Epithelial cell of prostate (primary cell): ENCODE measurements around the gene TPSB2.
"Not testable (repeated sequence)": the region's sequence is repeated elsewhere in the genome, so short reads cannot be mapped to it uniquely, and the experiment has no call there.

Experiments used
- DNase-seq: peaks from one replicate; pipeline ENCODE4 v3.0.0-alpha.2; 2011; ENCODE audit warnings: low read depth, low spot score
- H3K27ac ChIP-seq: fragments of 450-650 bp; 2 replicates; pipeline ENCODE4 v1.5.1; 2017; ENCODE audit warnings: mild to moderate bottlenecking

The TPSB2 gene

GRCh38 chr16:1262210-1262845 is 32.3 kb upstream of the TPSB2 start:
- DNase-seq, result no peak
- no peak overlapping the region for H3K27ac ChIP-seq

- no peak overlapping the region for H3K27ac ChIP-seq
- DNase-seq, result no peak
Observed at GRCh38 chr16:1261131-1261892, 31.3 kb upstream of the TPSB2 start.

- no peak for DNase-seq
- H3K27ac ChIP-seq, result no peak overlapping the region
Observed at GRCh38 chr16:1260101-1260680, 30.2 kb upstream of the TPSB2 start.

GRCh38 chr16:1259760-1260068 is 29.7 kb upstream of the TPSB2 start:
- DNase-seq, result no peak
- H3K27ac ChIP-seq, result no peak overlapping the region

- no peak for DNase-seq
- no peak overlapping the region for H3K27ac ChIP-seq
Observed at GRCh38 chr16:1258906-1259759, 29.1 kb upstream of the TPSB2 start.

- DNase-seq, result no peak
- no peak overlapping the region for H3K27ac ChIP-seq
Observed at GRCh38 chr16:1258225-1258600, 28.2 kb upstream of the TPSB2 start.

- H3K27ac ChIP-seq, result no peak overlapping the region
- DNase-seq, result no peak
Observed at GRCh38 chr16:1257561-1258224, 27.7 kb upstream of the TPSB2 start.

- no peak overlapping the region for H3K27ac ChIP-seq
- DNase-seq, result no peak
Observed at GRCh38 chr16:1256874-1257322, 26.9 kb upstream of the TPSB2 start.

GRCh38 chr16:1256296-1256873 is 26.4 kb upstream of the TPSB2 start:
- not testable (repeated sequence) for DNase-seq

GRCh38 chr16:1255276-1256122 is 25.5 kb upstream of the TPSB2 start, which contains the start of gene TPSD1:
Gene TPSD1, plus strand, starts transcription at chr16:1256069. Its CDS starts 212 bp downstream, at chr16:1256281.
- H3K27ac ChIP-seq, DNase-seq: not testable (repeated sequence)

More at GRCh38 chr16:1256296-1256873, 26.4 kb upstream of the TPSB2 start:
- not testable (repeated sequence) for H3K27ac ChIP-seq

GRCh38 chr16:1254821-1255220 is 24.8 kb upstream of the TPSB2 start:
- DNase-seq, H3K27ac ChIP-seq: not testable (repeated sequence)

GRCh38 chr16:1253701-1254364 is 23.8 kb upstream of the TPSB2 start:
- DNase-seq, H3K27ac ChIP-seq: not testable (repeated sequence)

- H3K27ac ChIP-seq, DNase-seq: not testable (repeated sequence)
Observed at GRCh38 chr16:1249031-1249755, 19.2 kb upstream of the TPSB2 start.

GRCh38 chr16:1247903-1248537 is 18.0 kb upstream of the TPSB2 start:
- DNase-seq, H3K27ac ChIP-seq: not testable (repeated sequence)

GRCh38 chr16:1245452-1246020 is 15.6 kb upstream of the TPSB2 start:
- no peak for DNase-seq
- H3K27ac ChIP-seq, result no peak overlapping the region

GRCh38 chr16:1244881-1245280 is 14.9 kb upstream of the TPSB2 start:
- no peak overlapping the region for H3K27ac ChIP-seq
- DNase-seq, result no peak
